GM19372 (cell line): Measurements from ENCODE around the gene A2ML1.
"Not testable (repeated sequence)": the region's sequence is repeated elsewhere in the genome, so short reads cannot be mapped to it uniquely, and the experiment has no call there.

Source experiments
- ATAC-seq: cut with Tn5 transposase; IDR thresholded peaks from one replicate; pipeline ENCODE4 v1.9.1; 2021; ENCODE audit warnings: mild to moderate bottlenecking, low read depth, moderate library complexity; ENCODE audit not compliant: unreplicated experiment

The A2ML1 gene

DNA sequence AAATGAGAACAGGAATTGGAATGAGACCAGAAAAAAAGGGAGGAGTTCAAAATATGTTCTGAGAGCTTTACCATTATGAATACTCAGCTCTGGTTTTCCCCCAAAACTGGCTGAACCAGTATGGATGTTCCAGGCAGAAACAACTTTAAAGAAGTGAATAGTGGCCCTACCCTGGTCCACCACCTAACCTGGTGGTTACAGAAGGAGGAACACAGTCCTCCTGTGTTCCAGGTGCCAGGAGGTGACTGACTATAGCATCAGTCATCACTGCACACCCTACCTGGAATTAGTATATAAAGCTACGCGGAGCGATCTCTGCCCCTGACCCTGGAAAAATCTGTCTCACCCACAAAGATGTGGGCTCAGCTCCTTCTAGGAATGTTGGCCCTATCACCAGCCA is at the start of gene A2ML1:
Gene A2ML1 (plus strand): TSS at position 324 of the 400 bp plus-strand sequence. CDS start 31 bp downstream, at position 355.
- ATAC-seq = no peak

DNA sequence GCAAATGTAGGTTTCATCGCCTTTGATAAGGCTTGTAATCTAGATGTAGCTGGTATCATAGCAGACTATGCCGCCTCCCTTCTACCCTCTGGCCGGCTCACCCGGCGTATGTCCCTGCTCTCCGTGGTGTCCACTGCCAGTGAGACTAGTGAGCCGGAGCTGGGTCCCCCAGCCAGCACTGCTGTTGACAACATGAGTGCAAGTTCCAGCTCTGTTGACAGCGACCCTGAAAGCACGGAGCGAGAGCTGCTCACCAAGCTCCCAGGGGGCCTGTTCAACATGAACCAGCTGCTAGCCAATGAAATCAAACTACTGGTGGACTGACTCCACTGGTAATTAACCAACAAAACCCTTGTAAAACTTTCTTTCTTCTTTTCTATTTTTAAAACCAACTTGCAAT is 49.0 kb upstream of the A2ML1 start:
- no peak for ATAC-seq

DNA sequence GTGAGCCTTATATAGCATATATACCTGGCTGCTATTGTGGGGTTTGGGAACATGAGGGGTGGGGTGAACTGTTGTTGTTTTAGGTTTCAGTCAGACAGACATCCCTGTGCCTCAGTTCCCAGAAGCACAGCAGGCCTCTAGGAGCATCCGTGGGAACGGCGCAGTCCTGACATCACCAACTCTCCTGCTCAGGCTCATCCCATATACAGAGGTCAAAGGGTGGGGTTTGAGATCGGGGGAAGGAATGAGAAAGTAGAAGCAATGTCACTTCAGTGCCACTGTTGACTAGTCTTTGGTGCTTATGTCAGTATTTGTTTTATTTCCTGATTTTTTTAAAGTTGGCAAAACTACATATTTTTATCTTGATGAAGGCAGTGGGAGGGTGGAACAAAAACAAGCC is 43.1 kb upstream of the A2ML1 start:
- no peak for ATAC-seq

DNA sequence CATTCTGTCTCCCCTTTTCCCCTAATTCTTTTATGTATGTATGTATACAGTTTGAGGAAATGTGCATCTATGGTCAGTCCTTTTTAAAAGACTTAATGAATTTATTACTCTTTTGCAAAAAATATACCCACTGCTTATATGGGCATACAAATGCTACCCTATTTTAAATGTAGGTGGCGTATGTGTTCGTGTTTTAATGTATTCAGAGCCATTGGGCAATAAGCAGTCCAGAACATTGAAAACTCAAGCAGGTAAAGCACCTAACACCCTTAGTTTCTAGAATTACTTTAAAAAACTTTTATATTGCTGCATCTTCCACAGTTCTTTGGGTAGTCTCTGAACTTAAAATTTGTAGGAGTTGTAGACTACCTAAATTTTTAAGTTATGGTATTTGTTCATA is 42.6 kb upstream of the A2ML1 start:
- ATAC-seq = no peak

DNA sequence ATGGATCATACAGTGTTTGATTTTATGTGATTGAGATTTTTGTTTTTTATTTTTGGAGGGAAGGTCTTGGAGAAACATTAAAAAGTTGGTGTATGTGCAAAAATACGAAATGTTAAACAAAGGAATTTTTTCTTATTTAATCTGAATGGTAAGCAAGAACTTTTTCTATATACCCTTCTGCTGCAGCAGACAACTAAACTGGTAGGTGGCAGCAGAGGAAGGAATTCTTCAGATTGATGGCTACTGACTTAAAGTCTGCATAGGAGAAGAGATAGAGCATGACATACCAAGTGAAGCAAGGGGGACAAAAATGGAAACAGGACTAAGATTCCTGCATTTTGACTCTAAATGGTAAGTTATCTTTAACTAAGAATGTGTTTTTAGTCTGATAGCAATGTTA is 42.0 kb upstream of the A2ML1 start:
- ATAC-seq = no peak

DNA sequence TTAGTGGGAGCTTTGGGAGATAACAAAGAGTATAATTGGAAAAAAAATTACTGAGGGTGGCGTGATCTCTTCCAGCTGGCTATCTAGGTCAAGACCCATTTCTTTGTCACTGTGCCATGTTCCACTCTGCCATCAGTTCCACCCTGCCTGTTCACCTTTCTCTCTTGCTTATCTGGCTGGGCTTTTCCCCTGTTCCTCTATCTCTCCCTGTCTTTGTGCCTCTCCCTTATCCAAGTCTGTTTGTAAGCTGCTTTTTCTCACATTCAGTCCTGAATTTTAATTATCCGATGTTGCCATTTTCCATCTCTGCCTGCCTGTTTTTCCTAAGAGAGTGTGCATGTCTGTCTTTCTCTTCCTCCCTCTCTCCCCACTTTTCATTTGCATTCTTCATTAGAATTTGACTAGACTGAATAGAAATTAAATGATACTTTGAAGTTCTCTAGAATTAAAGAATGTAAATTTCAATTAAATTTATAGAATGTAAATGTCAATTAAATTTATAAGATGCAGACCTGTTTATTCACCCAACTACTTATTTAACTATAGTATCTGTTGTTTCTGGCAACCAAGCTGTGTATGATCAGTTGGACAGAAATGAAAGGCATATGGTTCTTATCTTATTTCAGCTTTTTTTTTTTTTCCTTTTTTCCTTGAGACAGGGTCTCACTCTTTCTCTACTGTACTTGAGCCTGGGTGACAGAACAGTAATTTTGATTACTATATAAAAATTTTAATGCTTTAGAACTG is 40.9 kb upstream of the A2ML1 start:
- ATAC-seq = no peak

DNA sequence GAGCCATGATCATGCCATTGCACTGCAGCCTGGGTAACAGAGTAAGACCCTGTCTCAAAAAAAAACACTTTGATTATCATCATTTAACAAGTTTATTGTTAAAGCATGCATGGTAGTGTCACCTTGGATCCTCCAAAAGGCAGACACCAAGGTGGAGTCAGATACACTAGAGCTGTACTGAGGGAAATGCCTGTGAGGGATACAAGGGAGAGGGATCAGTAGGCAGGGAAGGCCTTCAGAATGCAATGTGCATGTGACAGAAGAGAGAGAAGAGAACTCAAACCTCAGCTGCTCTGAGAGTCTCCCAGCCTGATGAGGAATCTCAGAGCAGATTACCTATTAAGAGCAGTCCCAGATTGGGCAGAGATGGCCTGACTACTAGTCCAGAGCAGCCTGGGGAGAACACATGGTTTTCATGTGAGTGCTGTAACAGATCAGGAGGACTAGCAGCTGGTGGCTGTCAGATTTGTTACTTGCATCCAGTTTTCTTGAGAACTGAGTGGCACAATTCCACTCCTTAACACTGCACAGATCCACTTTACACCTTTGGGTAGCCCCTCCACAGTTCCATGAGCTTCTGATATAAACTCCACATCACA is 38.0 kb upstream of the A2ML1 start:
- no peak for ATAC-seq

DNA sequence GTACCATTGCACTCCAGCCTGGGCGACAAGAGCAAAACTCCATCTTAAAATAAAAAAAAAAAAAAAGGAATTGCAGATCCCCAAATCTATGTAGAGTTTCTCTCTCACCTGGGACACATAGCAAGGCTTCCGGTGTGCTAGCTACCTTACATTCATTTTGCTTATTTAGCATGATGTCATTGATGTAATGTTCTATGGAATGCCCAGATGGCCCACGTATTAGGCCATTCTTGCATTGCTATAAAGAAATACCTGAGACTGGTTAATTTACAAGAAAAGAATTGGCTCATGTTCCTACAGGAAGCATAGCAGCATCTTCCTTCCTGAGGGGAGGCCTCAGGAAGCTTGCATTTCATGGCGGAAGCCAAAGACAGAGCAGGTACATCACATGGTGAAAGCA is 36.9 kb upstream of the A2ML1 start:
- ATAC-seq = no peak

DNA sequence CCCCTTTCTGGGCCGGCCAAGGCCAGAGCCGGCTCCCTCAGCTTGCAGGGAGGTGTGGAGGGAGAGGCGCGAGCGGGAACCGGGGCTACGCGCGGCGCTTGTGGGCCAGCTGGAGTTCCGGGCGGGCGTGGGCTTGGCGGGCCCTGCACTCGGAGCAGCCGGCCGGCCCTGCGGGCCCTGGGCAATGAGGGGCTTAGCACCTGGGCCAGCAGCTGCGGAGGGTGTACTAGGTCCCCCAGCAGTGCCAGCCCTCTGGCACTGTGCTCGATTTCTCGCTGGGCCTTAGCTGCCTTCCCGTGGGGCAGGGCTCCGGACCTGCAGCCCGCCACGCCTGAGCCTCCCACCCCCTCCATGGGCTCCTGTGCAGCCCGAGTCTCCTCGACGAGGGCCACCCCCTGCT is 35.2 kb upstream of the A2ML1 start:
- ATAC-seq = not testable (repeated sequence)

DNA sequence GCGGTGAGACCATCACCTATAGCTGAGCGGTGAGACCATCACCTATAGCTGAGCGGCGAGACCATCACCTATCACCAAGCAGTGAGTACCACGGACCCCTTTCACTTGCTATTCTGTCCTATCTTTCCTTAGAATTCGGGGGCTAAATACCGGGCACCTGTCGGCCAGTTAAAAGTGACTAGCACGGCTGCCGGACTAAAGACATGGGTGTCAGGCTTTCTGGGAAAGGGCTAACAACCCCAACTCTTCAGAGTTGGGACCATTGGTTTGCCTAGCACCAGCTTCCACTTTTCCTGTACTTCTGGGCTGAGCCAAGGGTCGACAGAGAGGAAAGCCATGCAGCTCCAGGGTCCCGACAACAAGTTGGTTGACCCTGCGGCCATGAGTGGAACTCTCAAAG is 33.7 kb upstream of the A2ML1 start:
- not testable (repeated sequence) for ATAC-seq

DNA sequence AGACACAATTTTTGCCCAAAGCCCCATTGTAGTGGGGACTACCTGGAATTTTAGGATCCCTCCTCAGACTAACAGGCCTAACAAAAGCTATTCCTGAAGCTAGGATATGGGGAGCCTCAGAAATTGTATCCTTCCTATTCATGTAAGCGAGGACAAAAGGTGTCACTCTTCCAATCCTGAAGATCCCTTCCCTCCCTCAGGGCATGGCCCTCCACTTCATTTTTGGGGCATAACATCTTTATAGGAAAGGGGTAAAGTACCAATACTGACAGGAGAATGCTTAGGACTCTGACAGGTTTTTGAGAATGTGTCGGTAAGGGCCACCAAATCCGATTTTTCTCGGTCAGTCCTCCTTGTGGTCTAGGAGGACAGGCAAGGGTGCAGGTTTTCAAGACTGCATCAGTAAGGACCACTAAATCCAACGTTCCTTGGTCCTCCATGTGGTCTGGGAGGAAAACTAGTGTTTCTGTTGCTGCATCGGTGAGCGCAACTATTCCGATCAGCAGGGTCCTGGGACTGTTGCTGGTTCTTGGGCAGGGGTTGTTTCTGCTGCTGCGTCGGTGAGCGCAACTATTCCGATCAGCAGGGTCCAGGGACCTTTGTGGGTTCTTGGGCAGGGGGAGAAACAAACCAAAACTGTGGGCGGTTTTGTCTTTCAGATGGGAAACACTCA is 32.9 kb upstream of the A2ML1 start:
- ATAC-seq = not testable (repeated sequence)

DNA sequence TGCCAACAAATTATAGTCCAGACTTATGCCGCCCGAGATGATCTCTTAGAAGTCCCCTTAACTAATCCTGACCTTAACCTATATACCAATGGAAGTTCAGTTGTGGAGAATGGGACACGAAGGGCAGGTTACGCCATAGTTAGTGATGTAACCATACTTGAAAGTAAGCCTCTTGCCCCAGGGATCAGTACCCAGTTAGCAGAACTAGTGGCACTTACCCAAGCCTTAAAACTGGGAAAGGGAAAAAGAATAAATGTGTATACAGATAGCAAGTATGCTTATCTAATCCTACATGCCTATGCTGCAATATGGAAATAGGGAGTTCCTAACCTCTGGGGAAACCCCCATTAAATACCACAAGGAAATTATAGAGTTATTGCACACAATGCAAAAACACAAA is 29.2 kb upstream of the A2ML1 start:
- ATAC-seq = not testable (repeated sequence)

DNA sequence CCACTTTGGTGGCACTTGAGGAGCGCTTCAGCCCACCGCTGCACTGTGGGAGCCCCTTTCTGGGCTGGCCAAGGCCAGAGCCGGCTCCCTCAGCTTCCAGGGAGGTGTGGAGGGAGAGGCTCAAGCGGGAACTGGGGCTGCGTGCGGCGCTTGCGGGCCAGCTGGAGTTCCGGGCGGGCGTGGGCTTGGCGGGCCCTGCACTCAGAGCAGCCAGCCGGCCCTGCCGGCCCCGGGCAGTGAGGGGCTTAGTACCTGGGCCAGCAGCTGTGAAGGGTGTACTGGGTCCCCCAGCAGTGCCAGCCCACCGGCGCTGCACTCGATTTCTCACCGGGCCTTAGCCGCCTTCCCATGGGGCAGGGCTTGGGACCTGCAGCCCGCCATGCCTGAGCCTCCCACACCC is 27.8 kb upstream of the A2ML1 start:
- not testable (repeated sequence) for ATAC-seq

DNA sequence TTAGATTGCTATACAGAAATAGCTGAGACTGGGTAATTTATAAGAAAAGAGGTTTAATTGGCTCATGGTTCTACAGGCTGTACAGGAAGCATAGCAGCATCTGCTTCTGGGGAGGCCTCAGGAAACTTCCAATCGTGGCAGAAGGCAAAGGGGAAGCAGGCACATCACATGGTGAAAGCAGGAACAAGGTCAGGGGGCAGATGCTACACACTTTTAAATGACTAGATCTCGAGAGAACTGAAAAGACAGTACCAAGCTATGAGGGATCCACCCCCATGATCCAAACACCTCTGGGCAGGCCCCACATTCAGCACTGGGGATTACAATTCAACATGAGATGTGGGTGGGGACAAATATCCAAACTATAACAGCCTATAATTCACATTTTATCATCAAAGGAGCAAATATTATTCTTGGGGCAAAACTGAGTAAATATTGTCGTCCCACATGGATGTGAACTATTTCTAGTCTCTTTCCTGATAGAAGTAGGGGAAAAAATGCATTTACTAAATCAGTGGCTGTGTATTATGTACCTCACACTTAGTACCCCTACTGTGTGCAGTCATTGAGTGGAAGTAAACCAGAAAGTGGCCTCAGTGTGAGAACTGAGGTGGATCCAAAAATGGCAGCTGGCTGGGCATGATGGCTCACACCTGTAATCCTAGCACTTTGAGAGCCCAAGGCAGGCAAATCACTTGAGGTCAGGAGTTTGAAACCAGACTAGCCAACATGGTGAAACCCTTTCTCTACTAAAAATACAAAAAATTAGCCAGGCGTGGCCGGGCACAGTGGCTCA is 25.4 kb upstream of the A2ML1 start:
- no peak for ATAC-seq

DNA sequence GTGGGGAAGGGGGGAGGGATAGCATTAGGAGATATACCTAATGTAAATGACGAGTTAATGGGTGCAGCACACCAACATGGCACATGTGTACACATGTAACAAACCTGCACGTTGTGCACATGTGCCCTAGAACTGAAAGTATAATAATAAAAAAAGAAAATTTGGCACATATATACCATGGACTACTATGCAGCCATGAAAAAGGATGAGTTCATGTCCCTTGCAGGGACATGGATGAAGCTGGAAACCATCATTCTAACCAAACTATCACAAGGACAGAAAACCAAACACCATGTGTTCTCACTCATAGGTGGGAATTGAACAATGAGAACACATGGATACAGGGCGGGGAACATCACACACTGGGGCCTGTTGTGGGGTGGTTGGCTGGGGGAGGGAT is 21.2 kb upstream of the A2ML1 start:
- ATAC-seq = not testable (repeated sequence)

DNA sequence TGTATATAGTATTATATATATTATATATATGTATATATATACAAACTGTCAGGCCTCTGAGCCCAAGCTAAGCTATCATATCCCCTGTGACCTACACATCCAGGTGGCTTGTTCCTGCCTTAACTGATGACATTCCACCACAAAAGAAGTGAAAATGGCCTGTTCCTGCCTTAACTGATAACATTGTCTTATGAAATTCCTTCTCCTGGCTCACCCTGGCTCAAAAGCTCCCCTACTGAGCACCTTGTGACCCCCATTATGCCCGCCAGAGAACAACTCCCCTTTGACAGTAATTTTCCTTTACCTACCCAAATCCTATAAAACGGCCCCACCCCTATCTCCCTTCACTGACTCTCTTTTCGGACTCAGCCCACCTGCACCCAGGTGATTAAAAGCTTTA is 17.6 kb upstream of the A2ML1 start:
- not testable (repeated sequence) for ATAC-seq

DNA sequence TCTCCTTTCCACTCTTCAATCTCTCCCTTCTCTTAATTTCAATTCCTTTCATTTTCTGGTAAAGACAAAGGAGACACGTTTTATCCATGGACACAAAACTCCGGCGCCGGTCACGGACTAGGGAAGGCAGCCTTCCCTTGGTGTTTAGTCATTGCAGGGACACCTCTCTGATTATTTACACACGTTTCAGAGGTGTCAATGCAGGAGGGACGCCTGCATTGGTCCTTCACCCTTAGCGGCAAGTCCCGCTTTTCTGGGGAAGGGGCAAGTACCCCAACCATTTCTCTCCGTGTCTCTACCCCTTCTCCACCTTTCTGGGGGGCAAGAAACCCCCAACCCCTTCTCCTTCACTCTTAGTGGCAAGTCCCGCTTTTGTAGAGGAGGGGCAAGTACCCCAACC is 16.9 kb upstream of the A2ML1 start:
- not testable (repeated sequence) for ATAC-seq

DNA sequence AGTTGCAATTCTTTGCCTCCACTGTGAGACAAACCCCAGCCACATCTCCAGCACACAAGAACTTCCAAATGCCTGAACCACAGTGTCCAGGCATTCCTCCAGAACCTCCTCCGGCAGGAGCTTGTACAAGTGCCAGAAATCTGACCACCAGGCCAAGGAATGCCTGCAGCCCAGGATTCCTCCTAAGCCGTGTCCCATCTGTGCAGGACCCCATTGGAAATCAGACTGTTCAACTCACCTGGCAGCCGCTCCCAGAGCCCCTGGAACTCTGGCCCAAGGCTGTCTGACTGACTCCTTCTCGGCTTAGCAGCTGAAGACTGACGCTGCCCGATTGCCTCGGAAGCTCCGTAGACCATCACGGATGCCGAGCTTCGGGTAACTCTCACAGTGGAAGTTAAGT is 15.3 kb upstream of the A2ML1 start:
- not testable (repeated sequence) for ATAC-seq

DNA sequence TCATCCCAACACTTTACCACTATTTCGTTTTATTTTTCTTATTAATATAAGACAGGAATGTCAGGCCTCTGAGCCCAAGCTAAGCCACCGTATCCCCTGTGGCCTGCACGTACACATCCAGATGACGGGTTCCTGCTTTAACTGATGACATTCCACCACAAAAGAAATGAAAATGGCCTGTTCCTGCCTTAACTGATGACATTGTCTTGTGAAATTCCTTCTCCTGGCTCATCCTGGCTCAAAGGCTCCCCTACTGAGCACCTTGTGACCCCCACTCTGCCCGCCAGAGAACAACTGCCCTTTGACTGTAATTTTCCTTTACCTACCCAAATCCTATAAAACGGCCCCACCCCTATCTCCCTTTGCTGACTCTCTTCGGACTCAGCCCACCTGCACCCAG is 12.3 kb upstream of the A2ML1 start:
- ATAC-seq = not testable (repeated sequence)

DNA sequence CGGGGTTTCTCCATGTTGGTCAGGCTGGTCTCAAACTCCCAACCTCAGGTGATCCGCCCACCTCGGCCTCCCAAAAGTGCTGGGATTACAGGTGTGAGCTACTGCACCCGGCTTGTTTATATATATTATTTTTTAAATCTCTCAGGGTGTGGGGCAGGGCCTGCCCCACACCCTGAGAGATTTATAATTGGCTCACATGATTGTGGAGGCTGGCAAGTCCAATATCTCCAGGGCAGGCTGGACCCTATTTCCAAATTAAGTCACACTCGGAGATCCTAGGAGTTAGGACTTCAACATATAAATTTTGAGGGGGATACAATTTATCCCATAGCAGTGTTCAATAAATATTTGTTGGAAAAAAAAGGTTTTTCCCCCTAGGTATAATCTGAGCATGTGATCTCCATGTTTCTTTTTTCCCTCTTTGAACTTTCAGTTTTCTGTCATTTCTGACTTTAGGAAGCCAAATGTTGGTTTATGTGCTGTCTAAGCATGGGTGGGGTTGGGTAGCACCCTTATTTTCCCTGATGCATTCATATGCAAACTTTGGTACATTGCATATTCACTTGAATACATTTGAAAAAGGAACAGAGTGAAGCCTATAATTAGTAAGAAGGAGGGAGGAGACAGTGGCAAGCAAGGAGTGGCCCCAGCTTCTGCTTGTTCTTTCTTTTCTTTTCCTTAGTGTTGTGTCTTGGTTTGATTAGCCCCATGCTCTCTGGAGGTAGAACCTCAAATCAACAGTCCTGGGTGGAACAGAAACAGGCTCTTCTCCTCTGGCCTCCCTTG is 8.7 kb upstream of the A2ML1 start:
- ATAC-seq = no peak
